Neural progenitor cell (in vitro differentiated cells): Measurements from ENCODE around the gene HSD3B7.

ENCODE experiments used
- EZH2 ChIP-seq: fragments of 200-600 bp; sonication (generic); IDR thresholded peaks from 2 replicates; pipeline ENCODE4 v1.6.1; 2017; ENCODE audit warnings: antibody characterized with exemption, mild to moderate bottlenecking, moderate library complexity
- TF ChIP-seq, protein P1 (sequence below): fragments of 200-600 bp; sonication (generic); IDR thresholded peaks from 2 replicates; pipeline ENCODE4 v1.5.1; 2017; ENCODE audit warnings: antibody characterized with exemption, mild to moderate bottlenecking

DNA sequence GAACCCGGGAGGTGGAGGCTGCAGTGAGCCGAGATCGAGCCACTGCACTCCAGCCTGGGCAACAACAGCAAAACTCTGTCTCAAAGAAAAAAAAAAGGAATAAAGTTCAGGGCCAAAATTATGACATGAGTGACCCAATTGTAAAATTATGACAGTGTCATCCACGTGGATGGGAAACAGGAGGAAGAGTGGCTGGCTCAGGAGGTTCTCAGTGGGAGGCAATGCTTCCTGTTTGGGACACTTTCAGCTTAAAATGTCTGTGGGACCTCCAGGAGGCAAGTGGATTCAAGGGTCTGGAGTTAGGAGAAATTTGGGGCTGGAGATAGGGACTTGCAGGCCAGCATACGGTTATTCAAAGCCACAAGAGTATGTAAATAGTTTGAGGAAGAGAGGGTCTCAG, 40.3 kb downstream of the HSD3B7 start:
- TF ChIP-seq, protein P1, sequence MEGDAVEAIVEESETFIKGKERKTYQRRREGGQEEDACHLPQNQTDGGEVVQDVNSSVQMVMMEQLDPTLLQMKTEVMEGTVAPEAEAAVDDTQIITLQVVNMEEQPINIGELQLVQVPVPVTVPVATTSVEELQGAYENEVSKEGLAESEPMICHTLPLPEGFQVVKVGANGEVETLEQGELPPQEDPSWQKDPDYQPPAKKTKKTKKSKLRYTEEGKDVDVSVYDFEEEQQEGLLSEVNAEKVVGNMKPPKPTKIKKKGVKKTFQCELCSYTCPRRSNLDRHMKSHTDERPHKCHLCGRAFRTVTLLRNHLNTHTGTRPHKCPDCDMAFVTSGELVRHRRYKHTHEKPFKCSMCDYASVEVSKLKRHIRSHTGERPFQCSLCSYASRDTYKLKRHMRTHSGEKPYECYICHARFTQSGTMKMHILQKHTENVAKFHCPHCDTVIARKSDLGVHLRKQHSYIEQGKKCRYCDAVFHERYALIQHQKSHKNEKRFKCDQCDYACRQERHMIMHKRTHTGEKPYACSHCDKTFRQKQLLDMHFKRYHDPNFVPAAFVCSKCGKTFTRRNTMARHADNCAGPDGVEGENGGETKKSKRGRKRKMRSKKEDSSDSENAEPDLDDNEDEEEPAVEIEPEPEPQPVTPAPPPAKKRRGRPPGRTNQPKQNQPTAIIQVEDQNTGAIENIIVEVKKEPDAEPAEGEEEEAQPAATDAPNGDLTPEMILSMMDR: no peak
- TF ChIP-seq EZH2: no peak
